HepG2 (cell line): ENCODE measurements around the gene VCPKMT. TPM values are rescaled to one million over a fixed set of nuclear protein-coding genes. Genes with fewer than 3 reads are reported as not detected.
A peak's percentile ranks its signal among the peaks of the same experiment; 100 is the strongest.

Source experiments
- CCAR2 ChIP-seq: fragments of 200-400 bp; formaldehyde crosslinking; optimal IDR thresholded peaks from 2 replicates; pipeline ENCODE3; 2018; ENCODE audit warnings: low read depth, mild to moderate bottlenecking, low read length, moderate library complexity
- ELF4 ChIP-seq: sonication (generic); formaldehyde crosslinking; IDR thresholded peaks from 2 replicates; pipeline ENCODE4 v1.5.0; 2020; ENCODE audit warnings: missing genetic modification reagents, mild to moderate bottlenecking, moderate library complexity, borderline replicate concordance
- HNF1A ChIP-seq, 2 experiments: sonication (generic) in 1 of 2; formaldehyde crosslinking in 1 of 2; IDR thresholded peaks; 2 replicates each; pipeline versions ENCODE4 v1.4.0 to v1.6.1; 2016 to 2020; ENCODE audit warnings: borderline replicate concordance in 1 of 2, low read depth in 1 of 2, mild to moderate bottlenecking in 1 of 2, missing genetic modification reagents in 1 of 2
- IRF2 ChIP-seq: IDR thresholded peaks from 2 replicates; pipeline ENCODE4 v1.6.1; 2018; ENCODE audit warnings: missing genetic modification reagents, missing compliant biosample characterization
- ONECUT2 ChIP-seq: sonication (generic); formaldehyde crosslinking; IDR thresholded peaks from 2 replicates; pipeline ENCODE4 v1.4.0; 2020; ENCODE audit warnings: missing genetic modification reagents
- SNAPC4 ChIP-seq: sonication (generic); formaldehyde crosslinking; IDR thresholded peaks from 2 replicates; pipeline ENCODE4 v1.4.0; 2020; ENCODE audit warnings: mild to moderate bottlenecking, missing genetic modification reagents
- SOX13 ChIP-seq, 3 experiments: fragments of 450-650 bp in 1 of 3; sonication (generic) in 1 of 3; formaldehyde crosslinking in 1 of 3; IDR thresholded peaks in 2 of 3; conservative IDR thresholded peaks in 1 of 3; 2 replicates each; pipeline versions ENCODE4 v1.5.0 to v1.6.1; 2016 to 2020; ENCODE audit warnings: antibody characterized with exemption in 1 of 3, mild to moderate bottlenecking in 1 of 3, missing compliant biosample characterization in 1 of 3, missing genetic modification reagents in 1 of 3, moderate library complexity in 1 of 3
- ZFY ChIP-seq: sonication (generic); formaldehyde crosslinking; IDR thresholded peaks from 2 replicates; pipeline ENCODE4 v1.4.0; 2020; ENCODE audit warnings: missing genetic modification reagents
- ZNF234 ChIP-seq: sonication (generic); formaldehyde crosslinking; conservative IDR thresholded peaks from 2 replicates; pipeline ENCODE4 v1.5.1; 2020; ENCODE audit warnings: mild to moderate bottlenecking, missing genetic modification reagents
- ZNF549 ChIP-seq: sonication (generic); formaldehyde crosslinking; IDR thresholded peaks from 2 replicates; pipeline ENCODE4 v1.5.0; 2020; ENCODE audit warnings: missing genetic modification reagents
- ZNF556 ChIP-seq: sonication (generic); formaldehyde crosslinking; IDR thresholded peaks from 2 replicates; pipeline ENCODE4 v1.4.0; 2020; ENCODE audit warnings: mild to moderate bottlenecking, missing genetic modification reagents, borderline replicate concordance
- polyA plus RNA-seq, 8 experiments: library from polyadenylated mRNA; depleted of rRNA in 3 of 8; stranded (reverse) in 7 of 8; unstranded in 1 of 8; fragments of >200 nt; fragmentation: Illumina TruSeq in 4 of 8; extraction: Trizol in 4 of 8; gene quantifications; 2 replicates each; pipeline versions ENCODE4 v1.2.1 to v1.2.3, GENCODE V29; 2011 to 2016; ENCODE audit warnings: low read depth in 4 of 8, missing spikeins in 1 of 8, mixed read lengths in 1 of 8; ENCODE audit not compliant: insufficient read depth in 1 of 8
- total RNA-seq, 5 experiments: library from RNA; depleted of rRNA; stranded (reverse); fragments of >200 nt; fragmentation: Illumina TruSeq; extraction: Trizol; gene quantifications; 2 replicates each; pipeline ENCODE4 v1.2.3, GENCODE V29; 2016; ENCODE audit warnings: low read depth in 1 of 5
- TF ChIP-seq, protein P1 (sequence below): sonication (generic); formaldehyde crosslinking; IDR thresholded peaks from 2 replicates; pipeline ENCODE4 v1.4.0; 2020; ENCODE audit warnings: missing genetic modification reagents
- TF ChIP-seq, protein P2 (sequence below): conservative IDR thresholded peaks from 2 replicates; pipeline ENCODE4 v1.6.1; 2018; ENCODE audit warnings: missing genetic modification reagents

VCPKMT gene
- total and polyA plus RNA-seq, 2 of the 13 experiments (the other 11 are each of a cell fraction or from before 2014, with no cell fraction given): 3.9 to 5.4 TPM

DNA sequence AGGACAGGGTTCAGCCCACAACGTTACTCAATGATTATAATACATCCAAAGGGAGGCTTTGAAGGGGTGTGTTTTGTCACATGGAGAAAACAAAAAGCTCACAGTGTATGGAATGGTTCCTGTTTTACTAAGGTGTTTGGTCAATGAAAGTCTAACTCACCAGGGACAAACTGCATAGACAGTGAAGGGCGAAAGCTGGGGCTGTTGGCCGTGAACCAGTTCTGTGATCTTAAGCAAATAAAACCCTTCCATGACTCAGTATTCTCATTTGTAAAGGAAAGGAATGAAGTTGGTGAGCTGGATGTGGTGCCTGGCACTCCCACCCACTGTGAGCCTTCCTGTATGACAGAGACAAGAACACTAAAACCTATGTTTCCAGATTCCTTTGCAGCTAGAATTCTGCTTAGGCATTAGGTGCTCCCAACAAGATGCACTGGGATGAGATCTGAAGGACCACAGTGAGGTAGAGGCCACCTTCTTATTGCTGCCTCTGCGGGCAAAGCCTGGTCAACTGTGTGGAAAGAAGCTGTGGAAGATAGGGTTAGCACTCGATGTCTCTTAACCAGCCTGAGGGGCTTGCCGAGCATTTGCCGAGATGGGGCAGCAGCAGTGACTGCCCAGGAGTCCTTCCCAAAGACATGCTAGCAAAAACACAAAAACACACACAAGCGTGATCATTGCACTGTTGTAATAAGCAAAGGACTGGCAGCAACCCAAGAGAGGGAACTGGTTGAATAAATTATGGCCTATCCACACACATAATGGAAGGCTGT lies 48.5 kb downstream of the VCPKMT start (continued):
- TF ChIP-seq, protein P1, sequence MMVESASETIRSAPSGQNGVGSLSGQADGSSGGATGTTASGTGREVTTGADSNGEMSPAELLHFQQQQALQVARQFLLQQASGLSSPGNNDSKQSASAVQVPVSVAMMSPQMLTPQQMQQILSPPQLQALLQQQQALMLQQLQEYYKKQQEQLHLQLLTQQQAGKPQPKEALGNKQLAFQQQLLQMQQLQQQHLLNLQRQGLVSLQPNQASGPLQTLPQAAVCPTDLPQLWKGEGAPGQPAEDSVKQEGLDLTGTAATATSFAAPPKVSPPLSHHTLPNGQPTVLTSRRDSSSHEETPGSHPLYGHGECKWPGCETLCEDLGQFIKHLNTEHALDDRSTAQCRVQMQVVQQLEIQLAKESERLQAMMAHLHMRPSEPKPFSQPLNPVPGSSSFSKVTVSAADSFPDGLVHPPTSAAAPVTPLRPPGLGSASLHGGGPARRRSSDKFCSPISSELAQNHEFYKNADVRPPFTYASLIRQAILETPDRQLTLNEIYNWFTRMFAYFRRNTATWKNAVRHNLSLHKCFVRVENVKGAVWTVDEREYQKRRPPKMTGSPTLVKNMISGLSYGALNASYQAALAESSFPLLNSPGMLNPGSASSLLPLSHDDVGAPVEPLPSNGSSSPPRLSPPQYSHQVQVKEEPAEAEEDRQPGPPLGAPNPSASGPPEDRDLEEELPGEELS (CRISPR knock-in tag): peak; percentile 22; the same call in 1 of the 2 replicates
- no peak for TF ChIP-seq ZNF549 (CRISPR knock-in tag)
- TF ChIP-seq SNAPC4 (CRISPR knock-in tag): no peak
- TF ChIP-seq HNF1A (IDR thresholded peaks at IDR 0.05; ENCODE audit: low read depth): no peak
- TF ChIP-seq HNF1A (CRISPR knock-in tag; IDR thresholded peaks at IDR 0.05; ENCODE audit: borderline replicate concordance): no peak
- no peak for TF ChIP-seq ZNF234 (CRISPR knock-in tag)
- no peak for TF ChIP-seq SOX13 (IDR thresholded peaks at IDR 0.05)
- TF ChIP-seq SOX13 (CRISPR knock-in tag; conservative IDR thresholded peaks at IDR 0.05 in 1 of 2, IDR thresholded peaks at IDR 0.05 in 1 of 2): peak in 1 of 2 experiments; percentile 61; a peak in 2 of 4 replicates
- no peak for TF ChIP-seq ZFY (CRISPR knock-in tag)
- TF ChIP-seq ONECUT2: no peak
- no peak for TF ChIP-seq ZNF556 (CRISPR knock-in tag)
- TF ChIP-seq IRF2: peak; percentile 65; the same call in 1 of the 2 replicates
- TF ChIP-seq, protein P2, sequence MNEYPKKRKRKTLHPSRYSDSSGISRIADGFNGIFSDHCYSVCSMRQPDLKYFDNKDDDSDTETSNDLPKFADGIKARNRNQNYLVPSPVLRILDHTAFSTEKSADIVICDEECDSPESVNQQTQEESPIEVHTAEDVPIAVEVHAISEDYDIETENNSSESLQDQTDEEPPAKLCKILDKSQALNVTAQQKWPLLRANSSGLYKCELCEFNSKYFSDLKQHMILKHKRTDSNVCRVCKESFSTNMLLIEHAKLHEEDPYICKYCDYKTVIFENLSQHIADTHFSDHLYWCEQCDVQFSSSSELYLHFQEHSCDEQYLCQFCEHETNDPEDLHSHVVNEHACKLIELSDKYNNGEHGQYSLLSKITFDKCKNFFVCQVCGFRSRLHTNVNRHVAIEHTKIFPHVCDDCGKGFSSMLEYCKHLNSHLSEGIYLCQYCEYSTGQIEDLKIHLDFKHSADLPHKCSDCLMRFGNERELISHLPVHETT (CRISPR knock-in tag): no peak
- no peak for TF ChIP-seq ELF4
- TF ChIP-seq CCAR2: no peak
